GM18858 (cell line): ENCODE measurements around the gene CLIC6.
A peak's percentile ranks its signal among the peaks of the same experiment; 100 is the strongest.

ENCODE experiments used
- ATAC-seq: cut with Tn5 transposase; IDR thresholded peaks from one replicate; pipeline ENCODE4 v1.9.1; 2021; ENCODE audit not compliant: unreplicated experiment

CLIC6 gene

DNA sequence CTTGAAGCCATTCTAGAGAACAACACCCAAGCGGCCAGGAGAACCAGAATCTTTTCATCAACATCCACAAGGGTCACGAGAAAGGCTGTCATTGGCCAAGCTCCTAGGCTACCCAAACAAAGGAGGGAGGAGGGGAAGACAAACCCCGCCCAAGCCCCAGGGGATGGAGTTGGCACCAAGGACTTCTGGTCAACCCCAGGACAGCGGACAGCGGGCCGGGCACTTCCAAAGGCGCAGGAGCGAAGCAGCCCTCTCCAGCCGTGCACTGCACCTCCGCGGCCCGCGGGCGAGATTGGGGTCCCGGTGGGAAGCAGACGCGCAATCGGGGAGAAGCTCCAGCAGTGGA, at the start of gene CLIC6:
Gene CLIC6 (plus strand): TSS at position 192 of the 346 bp plus-strand sequence. CDS start 395 bp downstream, outside the sequence.
- no peak for ATAC-seq

DNA sequence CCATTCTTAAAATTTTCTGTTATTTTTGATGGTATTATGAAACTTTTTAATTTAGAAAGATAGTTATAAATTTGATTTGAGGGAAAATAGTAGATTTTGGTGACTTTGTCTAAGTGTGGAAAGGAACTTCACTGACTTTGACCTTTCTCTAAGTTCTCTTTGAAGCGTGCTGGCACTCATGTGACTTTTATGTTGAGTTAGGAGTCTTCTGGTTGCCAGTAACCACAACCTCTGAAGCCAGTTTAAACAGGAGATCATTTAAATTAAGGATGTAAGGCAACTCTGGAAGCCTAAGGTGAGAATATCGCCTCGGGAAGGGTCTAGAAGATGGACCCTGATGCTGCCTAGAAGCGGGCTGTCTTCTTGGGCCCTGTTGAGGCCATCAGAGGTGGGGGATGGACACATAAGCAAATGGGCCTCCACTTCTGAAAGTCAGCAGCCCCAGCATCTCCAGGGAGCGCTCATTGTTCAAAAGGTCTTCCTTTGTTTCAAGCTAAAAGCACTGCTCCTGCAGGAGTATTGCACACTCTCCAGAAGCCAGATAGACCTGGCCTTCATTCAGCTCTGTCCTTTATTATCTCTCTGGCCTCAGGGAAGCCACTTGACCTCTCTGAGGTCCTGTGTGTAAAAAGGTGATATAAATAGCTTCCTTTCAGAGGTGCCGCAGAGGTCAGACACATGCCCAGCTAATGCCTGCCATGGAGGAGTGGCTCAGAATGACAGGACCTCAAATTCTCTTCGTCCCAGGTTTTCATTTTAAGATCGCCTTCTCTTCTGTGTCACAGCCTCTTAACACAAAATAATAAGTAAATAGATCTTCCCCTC, 48.7 kb upstream of the CLIC6 start:
- ATAC-seq, result no peak

DNA sequence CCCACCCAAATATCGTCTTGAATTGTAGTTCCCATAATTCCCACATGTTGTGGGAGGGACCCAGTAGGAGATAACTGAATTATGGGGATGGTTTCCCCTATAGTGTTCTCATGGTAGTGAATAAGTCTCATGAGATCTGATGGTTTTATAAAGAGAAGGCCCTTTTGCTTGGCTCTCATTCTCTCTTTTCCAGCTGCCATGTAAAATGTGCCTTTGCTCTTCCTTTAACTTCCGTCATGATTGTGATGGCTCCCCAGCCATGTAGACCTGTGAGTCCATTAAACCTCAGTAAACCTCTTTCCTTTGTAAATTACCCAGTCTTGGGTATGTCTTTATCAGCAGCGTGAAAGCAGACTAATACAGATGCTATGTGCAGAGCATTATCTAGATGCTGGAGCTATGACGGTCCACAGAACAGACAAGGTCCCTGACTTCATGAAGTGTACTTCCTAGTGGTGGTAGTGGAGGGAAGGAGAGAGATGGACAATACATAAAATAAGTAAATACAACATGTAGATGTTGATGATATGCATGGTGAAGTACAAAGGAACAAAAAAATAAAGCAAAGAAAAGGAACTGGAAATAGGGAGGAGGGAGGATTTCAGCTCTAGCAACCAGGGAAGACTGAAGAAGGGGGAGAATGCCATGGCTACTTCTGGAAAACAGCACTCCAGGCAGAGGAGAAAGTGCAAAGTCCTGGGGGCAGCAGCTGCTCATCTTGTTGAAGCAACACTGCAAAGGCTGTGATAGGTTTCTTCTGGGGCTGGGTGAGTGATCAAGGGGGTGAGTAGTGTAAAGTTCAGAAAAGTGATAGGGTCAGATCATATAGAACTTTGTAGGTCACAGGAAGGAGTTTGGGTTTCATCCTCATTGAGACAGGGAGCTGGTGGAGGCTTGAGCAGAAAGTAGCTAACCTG, 47.1 kb upstream of the CLIC6 start:
- ATAC-seq, result no peak

DNA sequence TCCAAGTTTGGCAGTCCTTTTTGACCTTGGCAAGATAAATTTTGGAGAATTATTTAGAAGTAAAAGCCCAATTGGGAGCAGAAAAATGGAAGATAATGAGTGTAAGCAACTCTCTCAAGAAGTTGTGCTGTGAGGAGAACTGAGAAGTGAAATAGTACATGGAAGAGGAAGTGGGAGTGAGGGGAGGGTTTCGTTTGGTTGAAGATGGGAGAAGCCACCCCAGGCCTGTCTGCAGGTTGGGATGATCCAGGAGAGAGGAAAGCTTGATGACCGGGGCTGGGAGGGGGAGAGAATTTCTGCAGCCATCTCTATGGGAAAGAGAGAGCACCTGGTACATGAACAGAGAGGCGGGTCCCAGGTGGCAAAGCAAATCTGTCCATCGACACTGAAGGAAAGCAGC, 45.3 kb upstream of the CLIC6 start:
- ATAC-seq, result no peak

DNA sequence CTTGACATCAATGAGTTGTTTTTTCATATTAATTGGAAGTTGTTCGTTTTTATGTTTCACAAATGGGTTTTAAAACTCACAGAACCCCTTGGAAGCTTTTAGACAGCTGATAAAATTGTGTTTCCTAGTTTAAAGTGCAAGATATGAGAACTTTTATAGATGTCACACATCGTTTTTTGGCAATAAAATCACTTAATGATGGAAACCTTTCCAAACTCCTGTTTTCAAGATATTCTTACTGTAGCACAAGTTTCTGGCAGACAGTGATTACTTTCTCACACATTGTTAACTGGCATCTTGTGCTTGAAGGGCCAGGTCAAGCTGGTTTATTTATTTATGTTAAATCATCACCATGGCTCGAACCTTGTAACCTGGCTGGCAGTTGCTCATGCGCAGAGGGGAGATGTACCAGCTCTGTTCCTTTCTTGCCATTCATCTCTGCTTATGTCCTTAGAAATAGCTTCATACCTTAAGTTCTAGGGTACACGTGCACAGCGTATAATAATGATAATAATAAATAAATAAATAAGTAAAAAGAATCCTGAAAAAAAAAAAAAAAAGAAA, 43.7 kb upstream of the CLIC6 start:
- no peak for ATAC-seq

DNA sequence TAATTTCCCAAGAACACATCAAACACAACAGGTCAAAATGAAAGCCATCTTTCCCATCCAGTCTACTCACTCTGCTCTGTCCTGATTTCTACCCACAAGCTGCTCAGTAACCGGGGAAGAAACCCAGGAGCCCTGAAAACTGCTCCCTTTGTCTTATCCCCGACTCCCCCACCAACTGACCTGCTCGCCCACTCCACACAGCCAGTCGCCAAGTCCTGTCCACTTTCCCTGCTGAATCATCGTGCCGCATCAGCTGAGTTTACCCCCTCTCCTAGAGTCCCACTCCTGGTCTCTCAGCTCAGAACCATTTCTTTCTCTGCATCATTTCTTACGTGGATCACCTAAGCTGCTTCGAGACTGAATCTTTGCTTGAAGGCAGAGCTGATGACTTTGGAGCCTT, 42.7 kb upstream of the CLIC6 start:
- no peak for ATAC-seq

DNA sequence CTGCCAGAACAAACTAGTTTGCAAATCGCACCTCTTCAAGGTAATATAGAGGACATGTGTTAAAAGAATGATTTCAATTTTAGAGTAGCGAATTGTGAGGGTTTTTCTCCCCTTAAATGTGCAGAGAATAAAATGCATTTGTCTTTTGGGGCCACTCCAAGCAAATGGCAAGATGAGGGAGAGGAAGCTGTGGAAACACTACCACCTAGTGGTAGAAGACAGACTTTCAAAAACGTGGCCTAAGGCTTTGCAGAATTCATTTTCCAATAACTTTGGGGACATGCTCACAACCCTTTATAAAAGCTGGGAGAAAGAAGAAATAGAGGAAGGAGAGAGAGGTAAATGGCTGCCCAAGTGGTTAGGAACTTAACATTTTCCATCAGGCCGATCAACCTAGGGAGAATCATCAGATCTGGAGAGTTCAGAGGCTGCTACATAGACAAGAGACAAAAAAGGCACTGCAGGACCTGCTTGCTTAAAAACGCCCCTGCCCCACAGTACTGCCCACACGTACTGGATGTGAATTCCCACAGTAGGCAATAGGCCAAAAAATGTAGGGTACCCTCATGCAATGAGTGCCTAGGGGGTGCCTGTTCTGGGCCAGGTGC, 38.2 kb upstream of the CLIC6 start:
- no peak for ATAC-seq

DNA sequence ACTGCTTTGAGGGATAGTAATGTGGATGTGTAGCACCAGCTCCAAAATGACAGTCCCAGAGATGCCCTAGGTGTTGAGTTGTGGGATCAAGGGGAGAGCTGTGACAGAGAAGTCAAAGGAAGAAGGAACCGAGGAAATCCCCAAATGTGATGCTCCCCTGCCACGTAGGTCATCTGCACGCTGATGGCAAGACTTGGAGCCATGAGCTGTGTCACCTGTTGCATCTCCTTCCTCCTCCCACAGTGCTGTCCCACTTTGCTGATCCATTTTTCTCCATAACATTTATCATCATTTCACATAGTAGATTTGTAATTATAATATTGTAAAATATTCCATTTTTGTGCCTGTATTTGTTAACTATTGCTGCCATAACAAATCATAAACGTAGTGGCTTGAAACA, 36.3 kb upstream of the CLIC6 start:
- ATAC-seq, result no peak

DNA sequence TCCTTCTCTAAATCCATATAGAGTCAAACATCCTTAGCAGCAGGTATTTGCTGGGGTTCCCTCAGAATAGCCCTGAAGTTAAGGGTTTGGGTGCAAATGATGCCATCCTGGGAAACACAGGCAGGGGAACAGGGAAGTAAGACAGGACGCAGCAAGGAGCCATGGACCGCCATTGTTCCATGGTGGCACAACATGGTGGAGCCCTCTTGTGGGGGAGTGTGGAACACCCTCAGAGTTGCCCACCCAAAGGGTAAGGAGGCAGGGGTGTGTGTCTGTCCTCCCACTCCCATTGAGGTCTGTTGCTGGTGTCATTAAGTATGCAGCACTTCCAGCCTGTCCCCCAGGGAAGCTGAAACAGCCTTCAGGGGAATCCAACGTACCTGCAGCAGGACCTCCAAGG, 33.5 kb upstream of the CLIC6 start:
- no peak for ATAC-seq

DNA sequence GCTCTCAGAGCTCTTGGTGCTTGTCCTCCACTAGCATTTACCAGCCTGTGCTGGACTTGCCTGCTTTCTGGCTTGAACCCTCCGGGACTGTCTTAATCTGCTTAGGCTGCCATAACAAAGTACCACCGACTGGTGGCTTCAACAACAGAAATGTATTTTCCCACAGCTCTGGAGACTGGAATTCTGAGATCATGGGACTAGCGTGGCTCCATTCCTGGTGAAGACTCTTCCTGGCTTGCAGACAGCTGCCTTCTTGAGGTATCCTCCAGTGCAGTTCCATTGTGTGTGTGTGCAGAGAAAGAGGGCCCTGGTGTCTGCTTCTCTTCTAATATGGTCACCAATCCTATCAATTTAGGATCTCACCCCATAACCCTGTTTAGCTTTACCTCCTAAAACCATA, 31.8 kb upstream of the CLIC6 start:
- no peak for ATAC-seq

DNA sequence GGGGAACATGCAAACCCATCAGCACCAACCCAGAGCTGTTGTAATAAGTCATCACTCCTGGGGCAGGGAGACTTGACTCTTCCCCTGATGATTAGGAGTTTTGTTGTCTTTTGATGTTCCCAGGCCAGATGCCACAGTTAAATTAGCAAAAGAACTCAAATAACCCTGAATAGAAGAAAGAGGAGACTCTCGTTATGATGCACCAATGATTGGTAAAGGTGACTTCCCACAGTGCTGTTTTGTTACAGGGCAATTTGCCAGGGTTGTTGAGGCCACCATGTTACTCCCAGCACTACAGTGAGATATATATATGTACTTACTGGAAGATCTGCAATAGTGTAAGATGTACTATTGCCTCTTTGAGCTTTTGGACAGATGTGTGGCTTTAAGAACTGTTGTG, 29.5 kb upstream of the CLIC6 start:
- no peak for ATAC-seq

DNA sequence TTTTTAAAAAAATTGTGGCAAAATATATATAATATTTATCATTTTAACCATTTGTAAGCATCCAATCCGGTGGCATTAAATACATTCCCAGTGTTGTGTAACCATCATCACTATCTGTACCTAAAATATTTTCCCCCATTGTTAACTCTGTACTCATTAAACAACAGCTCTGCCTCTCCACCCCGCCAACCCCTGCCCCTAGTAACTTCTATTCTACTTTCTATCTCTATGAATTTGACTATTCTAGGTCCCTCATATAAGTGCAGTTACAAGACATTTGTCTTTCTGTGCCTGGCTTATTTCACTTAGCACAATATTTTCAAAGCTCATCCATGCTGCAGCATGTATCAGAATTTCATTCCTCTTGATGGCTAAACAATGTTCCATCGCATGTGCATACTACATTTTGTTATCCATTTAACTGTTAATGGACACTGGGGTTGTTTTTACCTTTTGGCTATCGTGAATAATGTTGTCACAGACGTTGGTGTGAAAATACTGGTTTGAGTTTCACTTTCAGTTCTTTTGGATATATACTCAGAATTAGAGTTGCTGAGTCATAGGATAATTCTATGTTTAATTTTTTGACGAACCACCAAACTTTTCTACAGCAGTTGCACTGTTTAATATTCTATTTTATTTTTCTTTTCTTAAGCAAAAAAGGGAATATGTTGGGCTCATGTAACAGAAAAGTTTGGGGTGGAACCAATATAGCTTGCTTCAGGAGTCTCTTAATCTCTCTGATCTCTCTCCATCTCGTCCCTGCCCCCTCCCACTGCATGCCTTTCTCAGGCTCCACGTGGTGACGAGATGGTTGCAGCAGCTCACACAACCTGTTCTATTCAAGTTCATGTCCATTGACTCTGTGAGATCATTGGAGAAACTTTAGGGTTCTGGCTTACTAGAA, 28.7 kb upstream of the CLIC6 start:
- ATAC-seq, result peak; percentile 32

DNA sequence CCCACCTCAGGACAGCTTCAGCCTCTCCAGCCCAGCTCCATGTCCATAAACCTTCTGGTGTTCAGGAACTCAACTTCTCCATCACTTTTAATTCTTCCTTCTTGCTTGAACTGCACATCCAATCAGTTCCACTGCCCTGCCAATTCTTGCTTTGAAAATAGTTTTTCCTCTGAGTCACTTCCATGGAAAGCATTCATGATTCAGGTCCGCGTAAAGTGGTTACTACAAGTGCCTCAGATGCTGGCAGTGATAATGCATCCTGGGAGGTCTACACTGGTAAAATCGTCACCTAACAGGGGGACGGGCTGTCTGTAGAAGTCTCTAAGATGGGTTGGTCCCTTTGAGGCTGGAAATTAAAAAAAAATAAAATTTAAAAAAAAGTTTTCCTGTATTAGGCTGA, 27.9 kb upstream of the CLIC6 start:
- ATAC-seq, result no peak

DNA sequence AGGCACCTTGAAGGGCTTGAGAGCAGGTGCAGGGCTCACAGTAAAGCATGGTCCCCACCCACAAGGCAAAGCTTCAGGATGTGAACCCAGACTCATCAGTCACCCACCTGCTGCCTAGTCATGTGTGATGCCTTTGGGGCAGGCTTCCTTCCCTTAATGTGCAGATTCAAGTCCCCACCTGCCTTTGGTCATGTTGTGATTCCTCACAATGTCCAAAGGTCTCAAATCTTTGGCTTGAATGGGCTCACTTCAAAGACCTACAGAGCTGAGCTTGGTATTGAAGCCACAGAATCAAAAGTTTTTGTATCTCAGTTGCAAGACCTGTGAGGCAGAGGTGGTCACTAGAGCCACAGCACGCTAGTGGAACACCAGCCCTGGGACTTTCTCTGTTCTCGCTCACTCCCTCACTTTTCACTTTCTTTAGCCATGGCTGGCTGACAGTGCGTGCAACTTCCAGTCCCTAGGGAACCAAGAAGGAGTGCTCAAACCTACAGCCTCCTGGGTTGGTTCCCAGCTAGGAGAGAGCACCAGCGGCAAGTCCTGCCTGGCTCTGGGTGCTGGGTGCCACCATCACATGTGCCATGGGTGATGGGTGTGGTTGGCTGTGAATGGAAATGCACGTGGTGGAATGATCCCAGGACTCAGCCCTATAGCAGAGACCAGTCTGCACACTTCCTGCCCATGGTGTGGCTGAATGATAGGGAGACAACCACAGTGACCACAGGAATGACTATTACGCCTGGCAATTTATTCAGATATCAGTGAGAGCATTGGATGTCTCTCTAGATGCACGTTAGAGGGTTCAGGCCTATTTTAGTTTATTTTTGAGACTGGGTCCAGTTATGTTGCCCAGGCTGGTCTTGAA, 26.4 kb upstream of the CLIC6 start:
- peak; percentile 40 for ATAC-seq

DNA sequence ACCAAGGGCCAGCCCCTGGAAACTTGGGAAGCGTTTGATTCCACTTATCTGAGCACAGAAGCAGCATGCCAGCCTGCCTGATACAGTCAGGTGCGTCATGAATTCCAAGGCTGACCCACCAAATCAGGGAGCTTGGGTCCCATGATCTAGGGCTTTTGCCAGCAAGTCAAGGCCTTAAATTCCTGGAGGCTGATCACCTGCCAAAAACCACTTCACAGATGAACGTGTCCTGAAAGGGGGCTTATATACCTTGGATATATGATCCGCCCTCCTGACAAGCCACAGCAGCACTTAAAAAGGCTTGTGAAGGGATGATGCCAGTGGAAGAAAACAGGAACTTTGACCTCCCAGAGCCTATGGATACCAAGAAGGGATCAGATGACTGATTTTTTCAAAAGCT, 24.0 kb upstream of the CLIC6 start:
- no peak for ATAC-seq

DNA sequence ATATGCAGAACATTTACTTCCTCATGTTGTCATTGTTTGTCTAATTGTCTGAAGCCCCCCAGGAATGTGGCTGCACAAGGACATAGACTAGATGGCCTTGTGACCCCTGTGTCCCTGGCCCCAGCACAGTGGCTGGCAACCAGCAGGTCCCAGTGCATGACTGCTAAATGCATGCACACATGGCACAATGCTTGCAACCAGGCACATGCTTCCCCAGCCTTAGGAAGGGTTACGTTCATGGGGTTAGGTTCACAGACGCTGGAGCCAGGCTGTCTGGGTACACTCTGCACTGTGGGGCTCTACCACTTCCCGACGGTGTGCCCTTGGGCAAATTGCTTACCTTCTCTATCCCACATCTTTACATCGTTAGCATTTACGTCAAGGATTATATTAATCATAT, 21.2 kb upstream of the CLIC6 start:
- ATAC-seq, result no peak

DNA sequence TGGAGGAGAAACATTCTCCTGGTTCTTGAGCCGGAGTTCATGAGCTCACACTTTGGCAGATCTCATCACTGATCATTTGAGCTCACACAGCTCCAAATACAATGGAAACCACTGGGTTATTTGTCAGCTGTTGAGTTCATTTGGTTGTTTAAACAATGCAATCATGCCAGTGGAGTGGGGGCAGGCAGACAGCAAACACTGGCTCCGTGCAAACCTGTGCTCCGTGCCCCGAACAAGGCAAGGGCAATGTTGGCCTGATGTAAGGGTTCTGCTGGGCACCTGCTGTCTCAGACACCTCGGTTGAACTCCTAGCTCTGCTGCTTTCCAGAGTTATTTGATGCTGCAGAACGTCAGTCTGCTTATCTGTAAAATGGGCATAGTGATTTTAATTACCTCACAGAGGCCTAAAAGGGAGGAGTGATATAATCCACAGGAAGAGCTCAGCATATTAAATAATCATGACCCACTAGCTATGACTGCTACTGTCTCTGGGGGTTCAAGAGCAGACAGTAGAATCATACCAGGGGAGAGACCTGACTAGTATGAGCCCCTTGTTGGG, 20.0 kb upstream of the CLIC6 start:
- no peak for ATAC-seq

DNA sequence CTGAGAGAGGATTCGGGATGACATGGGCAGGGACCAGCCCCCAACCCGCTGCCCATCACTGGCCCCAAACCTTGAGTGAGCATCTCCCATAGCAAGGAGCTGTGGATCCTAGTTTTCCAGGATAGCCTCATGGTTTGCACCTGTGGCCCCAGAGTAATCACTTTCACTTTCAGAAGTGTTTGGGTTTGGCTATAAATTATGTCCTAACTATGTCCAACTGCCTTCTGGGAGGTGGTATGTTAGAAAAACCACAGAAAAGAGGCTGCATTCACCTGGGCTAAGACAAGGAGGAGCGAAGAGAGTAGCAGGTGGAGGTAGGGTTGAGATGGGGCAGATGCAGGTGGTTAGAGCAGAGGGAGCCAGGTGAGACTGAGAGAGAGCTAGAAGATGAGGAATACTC, 19.4 kb upstream of the CLIC6 start:
- no peak for ATAC-seq

DNA sequence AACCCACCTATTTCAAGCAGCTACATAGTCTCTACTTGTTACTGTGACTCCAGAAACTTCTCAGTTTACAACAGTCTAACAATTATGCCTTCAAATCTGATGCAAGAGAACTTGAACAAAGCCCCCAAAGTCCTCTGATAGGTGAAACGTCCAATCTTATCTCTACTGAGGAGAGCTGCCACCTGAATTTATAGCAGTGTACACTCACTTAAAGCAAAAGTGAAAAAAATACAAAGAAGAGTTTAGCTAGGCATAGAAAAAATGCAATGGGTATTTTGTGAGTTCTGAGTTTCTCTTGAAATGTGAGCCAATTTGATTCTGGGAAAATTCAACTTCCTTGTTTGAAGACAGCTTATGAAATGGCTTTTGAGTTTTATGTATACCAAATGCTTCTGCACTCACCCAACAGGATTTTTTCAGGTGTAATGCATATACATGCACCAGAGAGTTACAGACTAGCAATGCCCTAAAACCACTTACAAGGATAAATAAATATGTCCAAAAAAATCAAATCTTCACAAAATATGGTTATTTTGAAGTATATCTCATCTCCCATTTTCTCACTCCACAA, 17.8 kb upstream of the CLIC6 start:
- no peak for ATAC-seq
